H9 (cell line): ENCODE data around the gene C17orf50. TPM values are rescaled to one million over a fixed set of nuclear protein-coding genes. Genes with fewer than 3 reads are reported as not detected.

Experiments used
- DNase-seq: peaks from one replicate; pipeline ENCODE4 v3.0.0-alpha.2; 2017
- H2AFZ ChIP-seq: one replicate; pipeline ENCODE4 v1.6.1; 2013; ENCODE audit warnings: mild to moderate bottlenecking, low read length, control low read depth, moderate library complexity
- H2AK5ac ChIP-seq: 2 replicates; pipeline ENCODE4 v1.6.1; 2013; ENCODE audit warnings: low read length, control low read depth, mixed read lengths; ENCODE audit not compliant: insufficient read length
- H2BK120ac ChIP-seq: one replicate; pipeline ENCODE4 v1.6.1; 2013; ENCODE audit warnings: low read depth, mild to moderate bottlenecking, low read length, control low read depth, inconsistent platforms; ENCODE audit not compliant: poor library complexity, severe bottlenecking
- H2BK12ac ChIP-seq: 2 replicates; pipeline ENCODE4 v1.6.1; 2013; ENCODE audit warnings: low read length, control low read depth, mixed read lengths, low read depth; ENCODE audit not compliant: insufficient read length
- H2BK15ac ChIP-seq: 2 replicates; pipeline ENCODE4 v1.6.1; 2013; ENCODE audit warnings: low read depth, low read length, control low read depth
- H2BK20ac ChIP-seq: one replicate; pipeline ENCODE4 v1.6.1; 2013; ENCODE audit warnings: low read depth, mild to moderate bottlenecking, low read length, control low read depth, inconsistent platforms; ENCODE audit not compliant: poor library complexity, severe bottlenecking
- H2BK5ac ChIP-seq: 2 replicates; pipeline ENCODE4 v1.6.1; 2013; ENCODE audit warnings: low read length, control low read depth, mixed read lengths; ENCODE audit not compliant: insufficient read length
- H3K14ac ChIP-seq: 2 replicates; pipeline ENCODE4 v1.6.1; 2013; ENCODE audit warnings: low read length, control low read depth; ENCODE audit not compliant: insufficient read depth
- H3K18ac ChIP-seq: 2 replicates; pipeline ENCODE4 v1.6.1; 2013; ENCODE audit warnings: low read depth, mild to moderate bottlenecking, mixed read lengths, low read length, control low read depth; ENCODE audit not compliant: insufficient read length
- H3K23ac ChIP-seq: 2 replicates; pipeline ENCODE4 v1.6.1; 2013; ENCODE audit warnings: low read length, control low read depth, mixed read lengths, low read depth; ENCODE audit not compliant: insufficient read length
- H3K23me2 ChIP-seq: 2 replicates; pipeline ENCODE4 v1.6.1; 2013; ENCODE audit warnings: low read depth, mild to moderate bottlenecking, mixed read lengths, low read length, control low read depth; ENCODE audit not compliant: insufficient read length, poor library complexity, severe bottlenecking
- H3K27ac ChIP-seq: 2 replicates; pipeline ENCODE4 v1.5.1; 2013; ENCODE audit warnings: low read length, control low read depth, mixed read lengths, low read depth; ENCODE audit not compliant: insufficient read length
- H3K27me3 ChIP-seq: 2 replicates; pipeline ENCODE4 v1.6.1; 2013; ENCODE audit warnings: low read length, control low read depth, inconsistent platforms; ENCODE audit not compliant: insufficient read depth
- H3K4ac ChIP-seq: 2 replicates; pipeline ENCODE4 v1.6.1; 2013; ENCODE audit warnings: low read depth, mild to moderate bottlenecking, control low read depth, inconsistent platforms, low read length, moderate library complexity
- H3K4me1 ChIP-seq: 2 replicates; pipeline ENCODE4 v1.6.1; 2013; ENCODE audit warnings: low read length, control low read depth, inconsistent platforms; ENCODE audit not compliant: insufficient read depth
- H3K4me2 ChIP-seq: 2 replicates; pipeline ENCODE4 v1.6.1; 2013; ENCODE audit warnings: low read length, control low read depth, mixed read lengths; ENCODE audit not compliant: insufficient read length, insufficient read depth
- H3K56ac ChIP-seq: 2 replicates; pipeline ENCODE4 v1.6.1; 2013; ENCODE audit warnings: low read depth, mild to moderate bottlenecking, mixed read lengths, low read length, control low read depth; ENCODE audit not compliant: insufficient read length
- H3K79me1 ChIP-seq: 2 replicates; pipeline ENCODE4 v1.6.1; 2013; ENCODE audit warnings: low read depth, mild to moderate bottlenecking, moderate library complexity, low read length, control low read depth, inconsistent platforms; ENCODE audit not compliant: insufficient read depth, poor library complexity, severe bottlenecking
- H3K79me2 ChIP-seq: 2 replicates; pipeline ENCODE4 v1.6.1; 2013; ENCODE audit warnings: low read length, control low read depth, inconsistent platforms; ENCODE audit not compliant: insufficient read depth
- H3K9ac ChIP-seq: 2 replicates; pipeline ENCODE4 v1.6.1; 2013; ENCODE audit warnings: low read length, control low read depth, mixed read lengths; ENCODE audit not compliant: insufficient read length; ENCODE audit errors: extremely low read depth
- H3K9me3 ChIP-seq: one replicate; pipeline ENCODE4 v1.6.1; 2013; ENCODE audit warnings: low read depth, low read length, inconsistent platforms; ENCODE audit not compliant: control insufficient read depth
- H3T11ph ChIP-seq: one replicate; pipeline ENCODE4 v1.6.1; 2013; ENCODE audit warnings: mild to moderate bottlenecking, low read length, control low read depth, inconsistent platforms
- H4K20me1 ChIP-seq: one replicate; pipeline ENCODE4 v1.6.1; 2013; ENCODE audit not compliant: control insufficient read depth, insufficient read length, insufficient read depth
- H4K5ac ChIP-seq: 2 replicates; pipeline ENCODE4 v1.6.1; 2013; ENCODE audit warnings: low read depth, mild to moderate bottlenecking, mixed read lengths, low read length, control low read depth; ENCODE audit not compliant: insufficient read length
- H4K8ac ChIP-seq: replicated peaks from 2 replicates; pipeline ENCODE4 v1.6.1; 2013; ENCODE audit warnings: low read length, control low read depth, mixed read lengths, low read depth; ENCODE audit not compliant: insufficient read length
- H4K91ac ChIP-seq: 2 replicates; pipeline ENCODE4 v1.6.1; 2013; ENCODE audit warnings: low read depth, mild to moderate bottlenecking, moderate library complexity, mixed read lengths, low read length, control low read depth; ENCODE audit not compliant: insufficient read length
- H3K27ac Mint-ChIP-seq, 3 experiments: 2 replicates in 2 of 3; 3 replicates in 1 of 3; pipeline ENCODE4 v1.8.0; 2020 to 2021; ENCODE audit warnings: mixed read lengths in 3 of 3, mild to moderate bottlenecking in 1 of 3, moderate library complexity in 1 of 3
- H3K27me3 Mint-ChIP-seq: 2 replicates; pipeline ENCODE4 v1.8.0; 2021; ENCODE audit warnings: low read depth, mild to moderate bottlenecking, moderate library complexity, mixed read lengths
- H3K36me3 Mint-ChIP-seq, 3 experiments: 2 replicates in 2 of 3; 3 replicates in 1 of 3; pipeline ENCODE4 v1.8.0; 2020 to 2021; ENCODE audit warnings: low read depth in 3 of 3, mixed read lengths in 3 of 3; ENCODE audit not compliant: insufficient read depth in 1 of 3
- H3K4me1 Mint-ChIP-seq, 2 experiments: 2 replicates each; pipeline ENCODE4 v1.8.0; 2020; ENCODE audit warnings: mixed read lengths in 2 of 2
- H3K4me3 Mint-ChIP-seq, 2 experiments: 2 replicates in 1 of 2; 3 replicates in 1 of 2; pipeline ENCODE4 v1.8.0; 2020 to 2021; ENCODE audit warnings: mild to moderate bottlenecking in 2 of 2, mixed read lengths in 2 of 2, moderate library complexity in 1 of 2
- H3K9me3 Mint-ChIP-seq, 2 experiments: 2 replicates in 1 of 2; 3 replicates in 1 of 2; pipeline ENCODE4 v1.8.0; 2020; ENCODE audit warnings: mild to moderate bottlenecking in 2 of 2, mixed read lengths in 2 of 2, moderate library complexity in 1 of 2
- CTCF ChIP-seq: fragments of 200-600 bp; sonication (generic); conservative IDR thresholded peaks from 3 replicates; pipeline ENCODE4 v1.8.0; 2021; ENCODE audit warnings: antibody characterized with exemption, mild to moderate bottlenecking
- total RNA-seq: library from RNA; stranded (reverse); gene quantifications from 2 replicates; pipeline ENCODE4 v1.2.1, GENCODE V29; 2021

Gene C17orf50
- total RNA-seq, 1 experiment from 2014 or later, result not detected

- no peak overlapping the region for H3K18ac ChIP-seq
- no peak overlapping the region for H3T11ph ChIP-seq
- H4K91ac ChIP-seq, result no peak overlapping the region
- H3K56ac ChIP-seq, result no peak overlapping the region
- no peak overlapping the region for H2BK15ac ChIP-seq
- no peak overlapping the region for H2BK20ac ChIP-seq
- H4K5ac ChIP-seq, result no peak overlapping the region
- H2BK120ac ChIP-seq, result no peak overlapping the region
- no peak overlapping the region for H3K4me2 ChIP-seq
- H2AFZ ChIP-seq, result no peak overlapping the region
- TF ChIP-seq CTCF, result no peak
- no peaks in the 10 kb centered on the region for H3K4me1 ChIP-seq
- H2BK12ac ChIP-seq, result no peak overlapping the region
- Mint-ChIP-seq H3K4me1 (peaks cover 2 to 3% of the 10 kb centered on the region in 2 experiments; a peak in 3 of 4 replicates), H3K27me3 (peaks cover 57% of the 10 kb centered on the region), H3K27ac (no peak overlapping the region), H3K9me3 (no peaks in the 10 kb centered on the region), H3K36me3 (no peaks in the 10 kb centered on the region), H3K4me3 (no peak overlapping the region)
- no peak overlapping the region for H3K27ac ChIP-seq
- no peak overlapping the region for H3K23ac ChIP-seq
- H3K27me3 ChIP-seq, result peaks cover 19% of the 10 kb centered on the region; the same call in 1 of the 2 replicates
- no peak overlapping the region for H3K14ac ChIP-seq
- no peak overlapping the region for H2AK5ac ChIP-seq
- no peak overlapping the region for H3K4ac ChIP-seq
- no peak overlapping the region for H2BK5ac ChIP-seq
- no peaks in the 10 kb centered on the region for H3K9me3 ChIP-seq
- H3K79me1 ChIP-seq, result no peaks in the 10 kb centered on the region
- H4K20me1 ChIP-seq, result no peaks in the 10 kb centered on the region
- no peak for DNase-seq
- H3K79me2 ChIP-seq, result no peaks in the 10 kb centered on the region
- no peak overlapping the region for H4K8ac ChIP-seq
- H3K9ac ChIP-seq, result no peak overlapping the region
- H3K23me2 ChIP-seq, result peaks cover 3% of the 10 kb centered on the region
These were observed 39.3 kb downstream of the C17orf50 start for GRCh38 chr17:35799942-35800341.
